SU-DHL-6 (cell line): ENCODE results near the gene CFAP74.

Experiments
- CTCF ChIP-seq: fragments of 200-600 bp; sonication (generic); IDR thresholded peaks from one replicate; pipeline ENCODE4 v1.5.1; 2017; ENCODE audit warnings: antibody characterized with exemption, mild to moderate bottlenecking, low read length, moderate library complexity; ENCODE audit not compliant: insufficient read depth, poor library complexity, severe bottlenecking
- EZH2phosphoT487 ChIP-seq: fragments of 200-600 bp; sonication (generic), shearing (Covaris generic); conservative IDR thresholded peaks from 2 replicates; pipeline ENCODE4 v1.6.1; 2018; ENCODE audit warnings: mild to moderate bottlenecking, antibody characterized with exemption, low read length, moderate library complexity, mixed read lengths

GRCh38 chr1:1964811-1965210 lies 38.8 kb downstream of the CFAP74 start:
- TF ChIP-seq CTCF (no peak), EZH2phosphoT487 (no peak)
